OCI-M1 (cell line): ENCODE results near the gene IGF1R.
"Not testable (repeated sequence)": the region's sequence is repeated elsewhere in the genome, so short reads cannot be mapped to it uniquely, and the experiment has no call there.

ENCODE experiments used
- DNase-seq: peaks from one replicate; lab custom pipeline; 2025; lab: John Stamatoyannopoulos, UW

Gene IGF1R

GRCh38 chr15:98960555-98961050, 312.3 kb downstream of the IGF1R start:
- no peak for DNase-seq

DNA sequence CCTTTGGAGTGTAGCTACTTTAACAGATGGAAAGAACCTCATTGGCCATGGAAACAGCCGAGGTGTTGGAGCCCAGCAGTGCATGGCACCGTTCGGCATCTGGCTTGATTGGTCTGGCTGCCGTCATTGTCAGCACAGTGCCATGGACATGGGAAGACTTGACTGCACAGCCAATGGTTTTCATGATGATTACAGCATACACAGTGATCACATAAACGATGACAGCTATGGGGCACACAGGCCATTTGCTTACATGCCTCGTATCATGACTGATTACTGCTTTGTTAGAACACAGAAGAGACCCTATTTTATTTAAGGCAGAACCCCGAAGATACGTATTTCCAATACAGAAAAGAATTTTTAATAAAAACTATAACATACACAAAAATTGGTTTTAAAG, 315.1 kb downstream of the IGF1R start:
- no peak for DNase-seq

- DNase-seq, result no peak
These were observed 316.3 kb downstream of the IGF1R start for GRCh38 chr15:98964466-98965133.

DNA sequence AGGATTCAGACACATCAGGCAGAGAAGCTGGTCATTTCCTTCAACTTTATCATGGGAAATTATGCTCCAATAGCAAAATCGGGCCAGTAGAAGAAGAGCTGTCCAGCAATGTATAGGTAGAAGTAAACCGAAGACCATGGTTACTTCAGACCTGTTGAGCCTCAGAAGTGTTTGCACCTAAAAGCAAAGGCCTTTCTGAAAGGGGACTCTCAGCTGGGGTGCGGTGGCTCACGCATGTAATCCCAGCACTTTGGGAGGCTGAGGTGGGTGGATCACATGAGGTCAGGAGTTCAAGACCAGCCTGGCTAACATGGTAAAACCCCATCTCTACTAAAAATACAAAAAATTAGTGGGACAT, 316.8 kb downstream of the IGF1R start:
- not testable (repeated sequence) for DNase-seq

DNA sequence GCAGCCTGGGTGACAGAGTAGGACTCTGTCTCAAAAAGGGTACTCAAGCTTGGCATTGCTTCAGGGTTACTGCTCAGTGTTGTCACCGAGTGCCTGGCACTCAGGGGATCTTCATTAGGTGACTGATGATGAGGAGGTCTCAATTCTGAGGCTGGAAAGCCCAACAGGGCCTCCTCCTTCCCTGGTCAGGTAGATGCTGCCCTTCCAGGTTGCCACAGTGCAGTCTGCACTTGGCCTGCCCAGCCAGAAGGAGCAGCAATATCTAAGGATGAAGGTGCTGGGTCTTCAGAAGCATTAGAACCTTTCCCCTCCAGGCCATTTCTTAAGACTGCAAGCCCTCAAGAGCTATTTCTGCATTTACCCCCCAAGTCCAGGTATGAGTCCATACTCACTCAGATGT, 317.3 kb downstream of the IGF1R start:
- no peak for DNase-seq

DNA sequence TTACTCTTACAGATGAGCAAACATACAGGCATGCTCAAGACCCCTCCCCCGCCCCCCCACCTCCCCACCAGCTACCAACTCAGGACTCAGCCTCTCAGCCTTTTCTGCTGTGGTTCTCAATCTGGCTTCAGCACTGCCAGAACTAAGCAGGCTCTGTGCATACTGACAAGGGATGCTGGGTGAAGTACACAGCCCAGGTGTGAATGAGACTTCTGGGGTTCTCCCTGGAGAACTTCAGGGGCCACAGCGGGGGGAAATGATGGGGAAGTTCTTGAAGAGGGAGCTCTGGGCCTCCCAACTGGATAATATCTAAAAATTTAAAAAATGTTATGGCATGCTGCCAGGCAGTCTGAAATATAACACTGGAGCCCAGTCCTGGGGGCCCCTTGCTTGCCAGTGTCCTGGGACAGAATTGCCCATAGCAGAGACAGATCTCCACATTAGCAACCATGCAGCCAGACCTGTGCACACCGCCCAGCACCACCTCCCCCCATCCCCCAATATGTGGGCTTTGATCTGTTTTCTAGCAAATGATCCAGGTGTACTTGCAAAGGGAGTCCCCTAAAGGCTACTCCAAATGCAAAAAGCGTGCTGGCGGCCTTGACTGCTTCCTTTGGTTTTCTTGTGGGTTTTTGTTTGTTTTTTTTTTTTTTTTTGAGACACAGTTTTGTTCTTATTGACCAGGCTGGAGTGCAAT, 317.9 kb downstream of the IGF1R start:
- DNase-seq, result no peak

DNA sequence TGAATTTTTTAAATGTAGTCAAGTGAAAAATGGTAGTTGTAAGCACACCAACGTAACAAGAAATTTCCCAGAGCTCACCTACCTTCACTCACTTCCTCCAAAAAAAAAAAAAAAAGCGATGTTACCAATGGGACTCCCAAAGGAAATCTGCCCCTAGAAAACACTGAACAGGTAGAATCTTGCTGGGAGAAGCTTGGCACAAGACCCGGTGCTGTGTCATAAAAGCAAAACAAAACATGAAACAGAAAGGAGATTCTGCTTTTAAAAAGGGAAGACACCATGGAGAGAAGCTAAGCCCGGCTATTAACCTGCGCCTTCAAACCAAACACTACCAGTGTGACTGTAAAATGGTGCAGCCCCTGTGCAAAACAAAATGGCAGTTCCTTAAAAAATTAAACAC, 318.8 kb downstream of the IGF1R start:
- no peak for DNase-seq

DNA sequence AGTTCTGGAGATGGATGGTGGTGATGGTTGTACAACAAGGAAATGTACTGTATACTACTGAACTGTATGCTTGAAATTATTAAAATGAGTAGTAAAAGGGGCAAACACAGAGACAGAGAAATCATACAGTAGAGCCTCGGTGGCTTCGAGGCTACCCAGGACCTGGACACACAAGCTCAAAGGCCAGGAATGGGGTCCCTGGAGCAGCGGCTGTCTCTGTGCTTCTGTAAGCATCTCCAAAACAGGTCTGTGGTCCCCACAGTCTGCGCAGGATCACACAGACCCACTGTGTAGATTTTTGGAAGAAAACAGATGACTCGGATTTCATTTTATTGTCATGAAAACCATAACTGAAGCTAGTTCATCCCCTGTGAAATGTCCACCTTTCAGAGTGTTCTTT, 319.6 kb downstream of the IGF1R start:
- DNase-seq, result no peak

DNA sequence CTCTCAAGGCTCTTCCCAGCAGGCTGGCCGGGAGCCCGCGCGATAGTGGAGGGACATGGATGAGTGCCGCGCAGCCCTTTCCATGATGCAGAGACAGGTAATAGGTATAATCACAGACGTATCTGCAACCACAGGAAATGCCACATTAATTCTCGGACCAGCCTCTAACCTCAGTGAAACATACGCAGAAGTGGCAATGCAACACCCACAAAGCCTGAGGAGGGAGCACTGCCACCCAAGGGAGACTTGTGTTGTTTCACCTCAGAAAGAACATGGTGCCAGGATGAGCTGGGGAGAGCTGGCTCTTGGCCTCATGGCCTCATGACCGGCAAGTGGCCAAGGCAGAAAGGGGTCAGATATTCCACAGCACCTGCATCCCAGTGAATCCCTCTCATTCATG, 320.2 kb downstream of the IGF1R start:
- no peak for DNase-seq

- DNase-seq, result no peak
These were observed 320.9 kb downstream of the IGF1R start for GRCh38 chr15:98969126-98969735.

DNA sequence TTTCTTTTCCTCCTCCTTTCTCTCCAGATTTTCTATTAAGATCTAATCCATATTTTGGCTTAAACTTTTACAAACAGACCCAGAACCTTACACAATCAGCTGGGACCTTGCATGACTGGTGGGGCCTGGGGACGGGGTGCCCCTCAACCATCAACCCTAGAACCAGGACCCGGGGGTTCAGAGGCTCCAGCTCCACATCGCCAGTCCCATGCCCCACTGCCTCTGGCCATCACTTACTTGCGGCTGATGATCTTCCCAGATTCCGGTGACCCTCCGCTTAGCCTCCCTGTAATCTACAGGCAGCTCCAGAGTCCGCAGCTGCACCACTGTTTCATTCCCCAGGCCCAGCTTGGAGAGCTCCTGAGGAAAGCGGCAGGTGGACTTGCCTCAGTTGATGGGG, 322.5 kb downstream of the IGF1R start:
- no peak for DNase-seq

DNA sequence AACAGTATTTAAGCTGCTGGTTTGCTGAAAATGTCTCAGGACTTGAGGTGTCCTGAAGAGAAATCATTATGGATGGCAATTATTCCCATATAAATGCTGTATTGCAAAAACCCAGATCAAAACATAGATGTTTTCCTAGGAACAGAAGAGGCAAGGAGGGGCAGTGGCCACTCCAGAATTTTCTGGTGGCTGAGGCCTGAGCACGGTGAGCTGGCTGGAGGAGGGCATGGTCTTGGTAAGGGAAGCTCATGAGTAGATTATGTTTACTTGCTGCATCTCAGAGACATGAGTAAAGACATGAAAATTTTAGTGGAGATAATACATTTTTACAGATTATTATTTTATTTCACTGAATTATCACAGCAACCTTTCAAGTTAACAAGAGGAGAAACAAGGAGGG, 328.2 kb downstream of the IGF1R start:
- no peak for DNase-seq

DNA sequence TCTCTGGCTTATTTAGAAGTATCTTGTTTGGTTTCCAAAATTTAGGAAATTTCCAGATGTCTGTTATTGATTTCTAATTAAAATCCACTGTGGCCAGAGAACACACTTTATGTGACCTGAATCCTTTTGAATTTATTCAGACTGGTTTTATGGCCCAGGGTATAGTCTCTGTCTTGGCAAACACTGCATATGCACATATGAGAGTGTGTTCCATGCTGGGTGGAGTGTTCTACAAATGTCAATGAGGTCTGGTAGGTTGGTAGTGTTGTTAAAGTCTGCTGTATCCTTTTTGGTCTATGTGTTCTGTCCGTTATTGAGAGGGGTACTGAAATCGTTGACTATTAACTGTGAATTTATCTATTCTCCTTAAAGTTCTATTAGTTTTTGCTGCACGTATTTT, 329.1 kb downstream of the IGF1R start:
- DNase-seq, result no peak

DNA sequence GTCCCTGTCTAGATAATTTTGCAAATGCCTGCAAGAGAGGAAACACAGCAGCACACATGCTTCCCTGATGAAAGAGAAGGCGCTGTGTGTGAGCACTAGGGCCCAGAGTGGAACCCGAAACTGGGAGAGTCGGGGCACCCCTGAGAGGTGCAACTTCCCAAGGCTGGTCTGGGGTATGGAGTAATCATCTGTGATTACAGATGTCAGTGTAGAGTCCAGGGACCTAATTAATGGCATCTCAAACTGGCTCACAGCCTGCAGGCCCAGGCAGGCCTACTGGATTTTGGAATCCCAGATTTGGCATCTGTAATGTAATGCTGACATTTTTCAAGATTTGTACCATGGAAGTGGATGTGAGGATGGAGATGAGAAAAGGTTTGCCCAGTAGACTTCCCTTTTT, 329.8 kb downstream of the IGF1R start:
- no peak for DNase-seq

DNA sequence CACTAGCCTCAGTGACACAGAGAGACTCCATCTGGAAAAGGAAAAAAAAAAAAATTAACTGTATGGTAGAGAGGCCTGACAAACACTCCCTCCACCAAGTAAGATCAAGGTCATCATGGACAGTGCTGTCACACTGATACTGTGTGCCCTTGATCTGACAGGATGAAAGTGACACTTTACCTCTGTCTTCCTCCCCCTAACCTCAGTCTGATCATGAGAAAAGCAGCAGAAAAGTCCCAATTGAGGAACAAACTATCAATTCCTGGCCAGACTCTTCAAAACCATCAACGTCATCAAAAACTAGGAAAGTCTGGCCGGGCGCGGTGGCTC, 332.5 kb downstream of the IGF1R start:
- DNase-seq, result no peak

DNA sequence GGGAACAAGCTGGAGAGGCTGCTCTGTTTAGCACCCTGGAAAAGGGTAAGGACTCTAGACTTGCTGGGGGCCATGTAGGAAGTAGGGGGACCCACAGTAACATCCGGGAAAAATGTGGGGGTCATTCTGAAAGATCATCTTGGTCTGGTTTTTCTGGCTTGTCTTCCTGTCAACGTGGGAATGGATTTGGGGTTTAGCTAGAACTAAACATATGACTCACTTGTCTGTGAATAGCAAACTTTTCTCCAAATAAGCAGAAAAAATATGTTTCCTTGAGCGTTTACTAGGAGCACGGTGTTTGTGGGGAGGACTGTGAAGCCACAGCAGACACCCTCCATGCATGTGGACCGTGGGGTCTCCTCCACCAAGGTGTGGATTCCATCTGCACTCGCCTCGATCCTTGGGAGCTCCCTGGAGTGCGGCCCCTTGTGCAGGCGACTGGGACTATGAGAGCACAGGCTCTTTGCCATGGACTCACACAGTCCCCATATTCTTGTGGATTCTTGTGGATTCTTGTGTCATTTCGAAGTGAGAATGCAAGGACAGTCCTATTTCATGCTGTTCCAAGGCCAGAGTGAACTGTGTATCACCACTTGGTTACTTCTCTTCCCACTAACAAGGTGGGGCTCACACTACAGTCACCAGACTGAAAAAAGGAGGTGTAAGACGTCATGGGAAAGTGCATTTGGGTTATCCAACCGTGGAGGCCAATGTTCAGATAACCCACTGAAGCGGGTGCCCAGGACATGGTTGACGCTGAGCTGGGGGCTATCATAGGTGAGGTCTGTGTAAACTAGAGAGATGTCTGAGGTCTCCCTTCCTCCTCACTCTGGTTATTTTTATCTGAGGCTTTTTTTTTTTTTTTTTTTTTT, 333.7 kb downstream of the IGF1R start:
- no peak for DNase-seq

GRCh38 chr15:98983334-98983733, 335.0 kb downstream of the IGF1R start:
- DNase-seq, result peak; percentile 86

DNA sequence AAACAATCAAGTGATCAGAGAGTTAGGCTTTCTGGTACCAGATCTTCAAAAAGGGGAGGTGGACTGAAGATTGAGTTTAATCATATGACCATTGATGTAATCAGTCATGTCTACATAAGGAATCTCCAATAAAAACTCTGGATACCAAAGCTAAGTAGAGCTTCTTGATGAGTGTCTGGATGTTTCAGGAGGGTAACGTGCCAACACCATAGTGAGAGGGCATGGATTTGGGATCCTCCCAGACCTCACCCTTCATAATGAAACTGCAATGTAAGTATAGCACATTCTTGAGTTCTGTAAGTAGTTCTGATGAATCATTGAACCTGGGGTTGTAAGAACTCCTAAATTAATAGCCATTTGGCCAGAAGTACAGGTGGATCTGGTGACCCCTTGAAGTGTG, 337.9 kb downstream of the IGF1R start:
- no peak for DNase-seq

- no peak for DNase-seq
These were observed 346.6 kb downstream of the IGF1R start for GRCh38 chr15:98994892-98995291.

- no peak for DNase-seq
These were observed 347.8 kb downstream of the IGF1R start for GRCh38 chr15:98996169-98996568.

- no peak for DNase-seq
These were observed 348.3 kb downstream of the IGF1R start for GRCh38 chr15:98996624-98997023.

GRCh38 chr15:98997312-98997711, 349.0 kb downstream of the IGF1R start:
- DNase-seq, result no peak

- no peak for DNase-seq
These were observed 349.4 kb downstream of the IGF1R start for GRCh38 chr15:98997755-98998154.
